Psoas muscle (tissue), 8 donors: ENCODE data around the gene KCNJ10. TPM values are rescaled to one million over a fixed set of nuclear protein-coding genes. Genes with fewer than 3 reads are reported as not detected.

Experiments used
- ATAC-seq, 4 donors: fragments of 200-7000 bp; cut with Tn5 transposase; one replicate each; pipeline ENCODE4 v1.9.1; 2020; ENCODE audit warnings: moderate library complexity in 3 of 4, mild to moderate bottlenecking in 2 of 4
- DNase-seq, 2 donors: peaks; one replicate each; pipeline ENCODE4 v3.0.0-alpha.2; 2020
- H3K27ac ChIP-seq: fragments of 200-600 bp; one replicate; pipeline ENCODE4 v1.8.0; 2022
- H3K27me3 ChIP-seq, 3 donors: fragments of 200-600 bp in 1 of 3; one replicate each; pipeline versions ENCODE4 v1.6.1 to v1.8.0; 2013 to 2022; ENCODE audit warnings: low read length in 2 of 3, mild to moderate bottlenecking in 2 of 3, moderate library complexity in 1 of 3; ENCODE audit not compliant: insufficient read depth in 3 of 3
- H3K36me3 ChIP-seq, 2 donors: fragments of 200-600 bp in 1 of 2; one replicate each; pipeline versions ENCODE4 v1.6.1 to v1.8.0; 2013 to 2022; ENCODE audit warnings: low read depth in 1 of 2, mild to moderate bottlenecking in 1 of 2, moderate library complexity in 1 of 2; ENCODE audit not compliant: insufficient read depth in 1 of 2
- H3K4me1 ChIP-seq: fragments of 200-600 bp; one replicate; pipeline ENCODE4 v1.8.0; 2022
- H3K4me3 ChIP-seq: fragments of 200-600 bp; one replicate; pipeline ENCODE4 v1.8.0; 2022; ENCODE audit warnings: mild to moderate bottlenecking
- H3K9me3 ChIP-seq: fragments of 200-600 bp; one replicate; pipeline ENCODE4 v1.8.0; 2022
- CTCF ChIP-seq: fragments of 200-600 bp; IDR thresholded peaks from one replicate; pipeline ENCODE4 v1.8.0; 2022; ENCODE audit warnings: antibody characterized with exemption
- WGBS, 3 donors: extraction: QIAGEN DNeasy Blood & Tissue Kit; methylation state at CpG; one replicate each; pipeline versions ENCODE4 v1.1.6 to v1.1.7; 2013; 5-methylcytosine and 5-hydroxymethylcytosine counted together
- intact Hi-C, 2 donors: fragments of 100-400 bp; cut with DNase I; formaldehyde crosslinking; loops; one replicate each; pipeline versions ENCODE4 v1.11.0 to v1.14.2; 2022
- polyA plus RNA-seq, 3 donors: library from polyadenylated mRNA; stranded (reverse); fragments of 200-250 nt; gene quantifications; one replicate each; pipeline ENCODE4 v1.2.3, GENCODE V29; 2013
- total RNA-seq, 4 donors: library from RNA; stranded (reverse); fragmentation: NEBNext Ultra II Directional in 2 of 4; extraction: Animal tissue kit (Norgen Biotek cat#: 25700) in 2 of 4; gene quantifications; one replicate each; pipeline versions ENCODE4 v1.2.1 to v1.2.4, GENCODE V29; 2021 to 2023
- donor health status: healthy with polysubstance abuse.
- donor health status: DM: no; HTN: no; CAD: no; lungs with moderate emphysema.
- donor health status: Bipolar disorder and iron deficiency.
- donor health status: healthy.
- donor health status: DM: yes; HTN: yes; CAD: no.
- donor health status: DM: no; HTN: no; CAD: no.
- donor health status: DM: no; HTN: no; CAD: no.
- donor health status: DM: yes; HTN: yes; CAD: no.

KCNJ10 gene
- total and polyA plus RNA-seq, 7 donors, result 0.01 to 0.09 (median 0.05) TPM; not detected in 3

DNA sequence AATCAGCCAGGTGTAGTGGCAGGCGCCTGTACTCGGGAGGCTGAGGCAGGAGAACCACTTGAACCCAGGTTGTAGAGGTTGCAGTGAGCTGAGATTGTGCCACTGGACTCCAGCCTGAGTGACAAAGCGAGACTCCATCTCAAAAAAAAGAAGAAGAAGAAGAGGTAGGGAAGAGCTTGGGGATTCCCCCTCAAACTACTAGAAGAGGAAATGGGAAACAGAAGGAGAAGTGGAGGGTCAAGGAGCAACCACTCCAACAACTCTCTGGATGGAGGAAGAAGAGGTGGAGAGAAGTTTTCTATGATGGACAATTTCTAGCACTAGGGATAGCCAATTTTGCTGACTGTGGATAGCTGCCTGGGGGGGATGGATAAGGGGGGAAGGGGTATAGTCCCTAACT, 101.1 kb downstream of the KCNJ10 start:
- no peaks in the 10 kb centered on the region for H3K36me3 ChIP-seq
- intact Hi-C loops, result no loop called here
- H3K4me1 ChIP-seq, result no peaks in the 10 kb centered on the region
- no peak overlapping the region for H3K4me3 ChIP-seq
- H3K27me3 ChIP-seq, result peaks cover 0 to 17% (median 0%) of the 10 kb centered on the region in 3 donors
- no peak for TF ChIP-seq CTCF
- H3K9me3 ChIP-seq, result no peaks in the 10 kb centered on the region
- H3K27ac ChIP-seq, result no peak overlapping the region
- 94 to 95% (median 95%) methylated on average over 3 of the region's 3 CpGs for WGBS, 3 donors
- ATAC-seq (no peak), DNase-seq (no peak)

DNA sequence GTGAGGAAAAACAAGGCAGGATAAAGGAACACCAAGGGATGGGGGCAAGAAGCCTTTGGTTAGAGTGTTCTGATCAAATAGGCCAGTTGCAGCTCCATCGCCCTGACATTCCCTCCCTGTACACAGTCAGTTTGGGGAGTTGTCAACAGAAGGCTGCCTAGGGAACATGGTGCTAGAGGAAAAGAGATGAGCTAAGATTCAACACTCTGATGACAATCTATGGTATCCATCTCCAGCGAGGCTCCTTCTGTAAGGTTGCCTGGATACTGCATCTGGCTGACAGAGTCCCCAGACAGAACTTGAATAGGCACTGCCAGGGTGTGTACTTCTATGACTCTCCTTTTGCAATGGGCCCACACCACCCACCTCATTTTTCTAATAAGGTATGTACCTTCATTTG, 104.7 kb downstream of the KCNJ10 start:
- intact Hi-C loops, result no loop called here
- no peak for DNase-seq
- TF ChIP-seq CTCF, result no peak
- WGBS, 3 donors, result 77 to 81% (median 78%) methylated on average over 2 of the region's 2 CpGs
- H3K4me3 ChIP-seq, result no peak overlapping the region
- peaks cover 0 to 33% (median 0%) of the 10 kb centered on the region in 3 donors for H3K27me3 ChIP-seq
- no peaks in the 10 kb centered on the region for H3K36me3 ChIP-seq
- H3K4me1 ChIP-seq, result no peaks in the 10 kb centered on the region
- no peaks in the 10 kb centered on the region for H3K9me3 ChIP-seq
- no peak overlapping the region for H3K27ac ChIP-seq
- ATAC-seq, result no peak

GRCh38 chr1:159964144-159964543, 105.8 kb downstream of the KCNJ10 start:
- ATAC-seq (no peak), DNase-seq (no peak)
- WGBS, 3 donors, result 46 to 51% (median 47%) methylated on average over 3 of the region's 3 CpGs
- H3K4me3 ChIP-seq, result no peak overlapping the region
- no peaks in the 10 kb centered on the region for H3K4me1 ChIP-seq
- H3K9me3 ChIP-seq, result no peaks in the 10 kb centered on the region
- no peak for TF ChIP-seq CTCF
- no peak overlapping the region for H3K27ac ChIP-seq
- H3K36me3 ChIP-seq, result no peaks in the 10 kb centered on the region
- H3K27me3 ChIP-seq, result peaks cover 0 to 33% (median 0%) of the 10 kb centered on the region in 3 donors
- intact Hi-C loops, result no loop called here

DNA sequence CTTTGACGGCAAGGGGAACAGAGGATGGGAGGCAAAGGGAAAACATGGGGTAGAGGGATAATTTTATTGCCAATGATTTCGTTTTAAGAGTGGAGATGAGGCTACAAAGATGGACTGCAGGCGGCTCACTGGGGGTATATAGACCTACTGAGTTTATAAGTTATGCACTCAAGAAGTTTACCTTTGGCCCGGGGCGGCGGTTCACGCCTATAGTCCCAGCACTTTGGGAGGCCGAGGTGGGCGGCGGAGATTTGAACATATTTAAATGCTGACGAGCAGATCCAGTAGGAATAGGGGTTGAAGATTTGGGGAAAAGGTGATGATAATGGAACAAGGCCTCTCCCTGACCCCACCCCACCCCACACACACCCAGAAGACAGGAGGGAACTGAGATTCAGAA, 107.8 kb downstream of the KCNJ10 start:
- 91% methylated on average over 11 of the region's 11 CpGs for WGBS, 3 donors
- Histone ChIP-seq H3K4me3 (no peak overlapping the region), H3K9me3 (no peaks in the 10 kb centered on the region), H3K27ac (no peak overlapping the region), H3K27me3 (peaks cover 0 to 16% (median 0%) of the 10 kb centered on the region in 3 donors), H3K4me1 (no peaks in the 10 kb centered on the region), H3K36me3 (no peaks in the 10 kb centered on the region)
- TF ChIP-seq CTCF, result no peak
- DNase-seq (no peak), ATAC-seq (no peak)
- intact Hi-C loops, result no loop called here

DNA sequence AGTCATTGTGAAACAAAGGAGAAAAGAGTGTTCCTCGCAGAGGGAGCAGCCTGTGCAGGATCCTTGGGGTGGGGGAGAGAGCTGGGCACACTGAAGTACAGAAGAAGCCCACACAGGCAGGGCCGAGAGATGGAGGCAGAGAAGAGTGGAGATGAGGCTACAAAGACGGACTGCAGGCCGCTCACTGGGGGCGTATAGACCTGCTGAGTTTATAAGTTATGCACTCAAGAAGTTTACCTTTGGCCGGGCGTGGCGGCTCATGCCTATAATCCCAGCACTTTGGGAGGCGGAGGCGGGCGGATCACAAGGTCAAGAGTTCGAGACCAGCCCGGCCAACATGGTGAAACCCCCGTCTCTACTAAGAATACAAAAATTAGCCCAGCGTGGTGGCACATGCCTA, 108.3 kb downstream of the KCNJ10 start:
- ATAC-seq (no peak), DNase-seq (no peak)
- intact Hi-C loops, result no loop called here
- no peak for TF ChIP-seq CTCF
- Histone ChIP-seq H3K36me3 (no peaks in the 10 kb centered on the region), H3K4me1 (no peaks in the 10 kb centered on the region), H3K27ac (no peak overlapping the region), H3K9me3 (no peaks in the 10 kb centered on the region), H3K27me3 (peaks cover 0 to 16% (median 0%) of the 10 kb centered on the region in 3 donors), H3K4me3 (no peak overlapping the region)
- 82 to 90% (median 85%) methylated on average over 15 of the region's 15 CpGs for WGBS, 3 donors
